NK-92 (cell line): ENCODE results near the gene SOST.

ENCODE experiments used
- DNase-seq: peaks from one replicate; lab custom pipeline; 2025; ENCODE audit not compliant: unreplicated experiment; lab: John Stamatoyannopoulos, UW

SOST gene

GRCh38 chr17:43745541-43745940, 13.1 kb downstream of the SOST start:
- DNase-seq, result no peak

DNA sequence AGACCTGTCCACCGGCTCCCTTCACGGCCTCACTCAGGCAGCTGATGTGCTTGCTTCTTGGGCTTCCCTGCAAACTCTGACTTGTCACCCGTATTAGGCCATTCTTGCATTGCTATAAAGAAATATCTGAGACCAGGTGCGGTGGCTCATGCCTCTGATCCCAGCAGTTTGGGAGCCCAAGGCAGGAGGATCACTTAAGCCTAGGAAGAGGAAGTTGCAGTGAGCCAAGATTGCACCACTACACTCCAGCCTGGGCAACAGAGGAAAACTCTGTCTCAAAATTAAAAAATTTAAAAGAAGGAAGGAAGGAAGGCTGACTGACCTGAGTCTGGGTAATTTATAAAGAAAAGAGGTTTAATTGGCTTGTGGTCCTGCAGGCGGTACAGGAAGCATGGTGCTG, 17.0 kb downstream of the SOST start:
- no peak for DNase-seq

- no peak for DNase-seq
Observed at GRCh38 chr17:43740541-43740940, 18.1 kb downstream of the SOST start.

- DNase-seq, result no peak
Observed at GRCh38 chr17:43737722-43738121, 20.9 kb downstream of the SOST start.

DNA sequence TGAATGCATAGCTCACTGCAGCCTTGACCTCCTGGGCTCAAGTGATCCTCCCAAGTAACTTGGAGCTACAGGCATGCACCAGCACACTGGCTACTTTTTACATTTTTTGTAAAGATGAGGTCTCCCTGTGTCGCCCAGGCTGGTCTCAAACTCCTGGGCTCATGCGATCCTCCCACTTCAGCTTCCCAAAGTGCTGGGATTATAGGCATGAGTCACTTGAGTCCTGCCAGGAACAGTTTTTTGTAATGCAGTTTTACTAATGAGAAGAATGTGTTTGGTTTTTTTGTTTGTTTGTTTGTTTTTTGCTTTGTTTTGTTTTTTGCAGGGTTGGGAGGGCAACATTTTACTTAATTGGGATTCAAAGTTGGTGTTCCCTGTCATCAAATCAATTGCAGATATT, 22.2 kb downstream of the SOST start:
- no peak for DNase-seq

- DNase-seq, result no peak
Observed at GRCh38 chr17:43734376-43734775, 24.2 kb downstream of the SOST start.

GRCh38 chr17:43733956-43734355, 24.6 kb downstream of the SOST start:
- no peak for DNase-seq

- DNase-seq, result no peak
Observed at GRCh38 chr17:43732958-43733357, 25.6 kb downstream of the SOST start.

DNA sequence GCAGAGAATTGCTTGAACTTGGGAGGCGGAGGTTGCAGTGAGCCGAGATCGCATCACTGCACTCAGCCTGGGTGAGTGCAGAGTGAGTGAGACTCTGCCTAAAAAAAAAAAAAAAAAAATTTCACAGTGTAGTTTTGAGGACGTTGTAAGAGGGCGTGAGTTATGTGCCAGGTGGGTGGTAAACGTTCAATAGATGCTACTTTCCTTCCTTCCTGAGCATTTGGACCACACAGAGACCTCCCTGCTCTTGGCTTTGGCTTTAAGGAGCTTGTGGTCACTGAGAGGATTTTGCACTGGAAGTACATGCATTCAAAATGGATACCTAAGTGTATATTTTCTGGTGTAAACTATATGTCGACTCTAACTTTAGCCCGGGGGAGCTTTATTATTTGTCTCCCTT, 30.5 kb downstream of the SOST start:
- no peak for DNase-seq

- DNase-seq, result no peak
Observed at GRCh38 chr17:43723697-43724359, 34.8 kb downstream of the SOST start.

- no peak for DNase-seq
Observed at GRCh38 chr17:43722870-43723665, 35.5 kb downstream of the SOST start.

DNA sequence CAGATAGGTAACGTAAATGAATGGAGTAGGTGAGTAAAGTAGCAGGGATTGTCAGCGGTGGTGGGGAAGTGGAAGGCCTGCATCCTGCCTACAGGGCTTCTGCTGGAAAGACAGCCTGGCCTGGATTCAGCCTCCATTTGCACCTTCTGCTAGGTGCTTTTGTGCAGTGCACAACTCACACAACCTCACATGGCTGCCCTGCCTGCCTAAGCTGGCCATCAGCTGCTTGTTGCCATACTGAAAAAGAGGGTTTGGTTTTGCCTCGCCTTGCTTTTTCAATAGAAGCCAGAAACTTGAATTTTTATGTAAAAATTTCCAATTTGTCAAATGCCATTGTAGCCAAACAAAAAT, 36.3 kb downstream of the SOST start:
- no peak for DNase-seq

DNA sequence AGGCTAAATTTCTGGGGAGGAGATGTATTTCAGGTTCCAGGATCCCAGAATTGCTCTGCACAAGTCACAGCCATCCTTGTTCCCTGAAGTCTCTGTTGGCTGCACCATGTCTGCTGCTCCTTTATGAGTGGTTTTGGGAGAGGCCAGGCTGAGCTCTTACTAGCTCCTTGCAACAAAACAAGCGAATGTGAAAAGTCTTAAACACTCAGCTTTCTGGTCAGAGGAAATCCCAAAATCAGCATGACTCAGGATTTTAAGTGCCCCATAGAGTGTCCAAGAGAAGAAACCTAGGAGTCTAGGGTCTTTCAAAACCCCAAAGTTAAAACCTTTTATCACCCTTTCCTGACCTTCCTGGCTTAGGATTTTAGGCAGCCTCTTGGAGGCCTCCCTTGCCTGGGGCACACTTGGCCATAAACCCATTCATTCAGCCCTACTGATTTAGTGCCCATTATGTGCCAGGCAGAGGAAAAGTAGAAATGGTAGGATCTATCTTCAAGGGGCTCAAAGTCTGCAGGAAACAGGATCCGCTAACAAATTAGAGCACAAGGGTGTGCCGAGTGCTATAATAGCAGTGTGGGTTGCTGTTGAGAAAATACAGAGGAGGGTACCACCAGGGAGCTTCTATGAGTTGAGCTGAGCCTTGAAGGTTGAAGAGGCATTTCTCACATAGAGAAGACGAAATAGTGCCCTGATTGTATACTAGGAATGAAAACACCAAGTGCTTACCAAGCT, 36.9 kb downstream of the SOST start:
- no peak for DNase-seq

- DNase-seq, result no peak
Observed at GRCh38 chr17:43720311-43721060, 38.1 kb downstream of the SOST start.

- no peak for DNase-seq
Observed at GRCh38 chr17:43719578-43719977, 39.0 kb downstream of the SOST start.

- DNase-seq, result no peak
Observed at GRCh38 chr17:43718544-43718943, 40.0 kb downstream of the SOST start.

DNA sequence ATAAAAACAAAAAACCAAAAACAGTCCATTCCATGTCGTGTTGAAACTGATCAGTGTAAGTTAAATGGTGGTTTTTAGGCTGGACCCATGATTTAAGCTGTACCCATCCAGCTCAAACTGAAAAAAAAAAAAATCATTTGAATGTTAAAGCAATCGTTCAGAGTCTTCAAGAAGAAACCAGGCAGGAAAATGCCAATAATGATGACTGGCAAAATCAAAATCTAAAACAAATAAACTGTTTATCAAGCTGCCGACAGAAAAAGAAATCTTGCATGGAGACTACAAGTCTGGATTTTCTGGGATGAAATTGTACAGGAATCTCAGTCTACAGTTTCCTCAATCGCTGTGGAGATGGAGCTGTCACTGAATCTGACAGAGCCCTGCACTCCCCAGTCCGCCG, 40.7 kb downstream of the SOST start:
- no peak for DNase-seq

DNA sequence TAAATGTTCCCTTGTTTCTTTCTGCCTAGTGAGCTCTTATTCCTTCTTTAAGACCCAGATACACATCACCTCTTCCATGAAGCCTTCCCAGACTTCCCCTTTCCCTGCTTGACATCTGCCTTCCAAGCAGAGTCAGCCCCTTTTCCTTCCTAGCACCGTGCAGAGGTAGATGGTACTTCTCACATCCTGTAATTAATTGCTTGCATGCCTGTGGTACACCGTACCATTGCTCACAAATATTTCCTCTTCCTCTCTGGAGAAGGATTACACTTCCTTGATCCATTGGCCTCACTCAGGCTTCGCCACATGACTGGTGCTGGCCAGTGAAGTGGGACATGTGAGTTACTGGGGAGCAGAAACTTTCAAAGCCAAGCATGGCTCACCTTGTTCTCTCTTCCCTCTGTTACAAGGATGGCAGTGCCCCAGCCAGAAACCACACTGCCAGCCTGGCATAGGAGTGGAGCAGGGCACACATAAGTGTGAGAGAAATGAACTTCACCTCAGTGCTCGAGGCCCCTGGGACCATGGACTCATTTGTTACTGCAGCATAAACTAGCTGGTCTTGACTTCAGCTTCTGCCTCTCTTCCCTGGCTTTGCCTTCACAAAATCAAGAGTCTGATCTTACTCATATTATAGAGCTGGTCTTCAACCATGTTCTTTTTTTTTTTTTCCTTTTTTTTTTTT, 44.0 kb downstream of the SOST start:
- DNase-seq, result no peak

DNA sequence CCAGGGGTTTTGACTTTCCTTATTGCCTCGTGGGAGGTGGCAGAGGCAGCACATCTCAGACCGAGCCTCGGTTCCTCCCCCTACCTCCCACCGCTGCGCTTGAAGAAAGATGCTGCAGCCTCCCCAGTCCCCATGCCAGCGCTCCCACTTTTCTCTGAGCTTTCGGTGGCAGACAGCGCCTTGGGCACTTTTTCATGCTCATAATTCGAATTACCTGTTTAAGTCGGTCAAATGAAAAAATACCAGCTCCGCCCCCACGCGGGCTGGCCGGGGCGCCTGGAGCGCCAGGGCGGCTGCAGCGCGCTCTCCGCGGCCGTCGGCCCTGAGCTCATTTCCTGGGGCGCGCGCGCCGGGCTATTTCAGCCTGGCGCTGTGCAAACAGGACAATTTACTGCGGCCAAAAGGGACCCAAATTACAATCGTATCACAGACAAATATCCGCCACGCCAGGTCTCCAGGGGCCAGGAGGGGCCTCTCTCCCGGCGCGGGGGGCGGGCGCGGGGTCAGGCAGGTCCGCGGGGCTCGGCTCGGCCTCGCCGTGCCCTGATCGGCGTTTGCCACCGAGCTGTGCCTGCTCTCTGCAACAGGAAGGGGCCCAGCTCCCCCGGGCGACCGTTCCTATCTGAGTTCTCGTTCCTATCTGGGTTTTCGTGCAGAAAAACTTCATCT, 45.0 kb downstream of the SOST start:
- no peak for DNase-seq

DNA sequence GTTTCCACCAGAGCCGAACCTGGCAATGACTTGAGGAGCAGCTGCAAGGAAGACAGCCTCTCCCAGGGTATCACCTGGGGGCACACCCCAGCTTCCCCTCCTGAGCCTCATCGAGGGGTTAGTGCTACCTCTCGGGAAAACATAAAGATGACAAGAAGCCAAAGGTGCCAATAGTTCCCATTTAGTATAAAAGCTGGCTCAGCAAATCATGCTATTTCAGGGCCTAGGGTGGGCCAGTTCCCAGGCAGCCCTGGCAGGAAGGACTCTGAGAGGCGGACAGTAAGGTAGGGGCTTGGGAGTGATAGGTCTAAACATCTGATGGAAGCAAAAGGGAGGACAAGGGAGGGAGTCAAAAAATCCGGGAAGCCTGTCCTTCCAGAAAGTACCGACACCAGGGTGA, 46.2 kb downstream of the SOST start:
- no peak for DNase-seq
